GM21529 (cell line): Measurements from ENCODE around the gene XPO6.

Experiments used
- ATAC-seq: cut with Tn5 transposase; IDR thresholded peaks from one replicate; pipeline ENCODE4 v1.9.1; 2021; ENCODE audit not compliant: unreplicated experiment

Gene XPO6

DNA sequence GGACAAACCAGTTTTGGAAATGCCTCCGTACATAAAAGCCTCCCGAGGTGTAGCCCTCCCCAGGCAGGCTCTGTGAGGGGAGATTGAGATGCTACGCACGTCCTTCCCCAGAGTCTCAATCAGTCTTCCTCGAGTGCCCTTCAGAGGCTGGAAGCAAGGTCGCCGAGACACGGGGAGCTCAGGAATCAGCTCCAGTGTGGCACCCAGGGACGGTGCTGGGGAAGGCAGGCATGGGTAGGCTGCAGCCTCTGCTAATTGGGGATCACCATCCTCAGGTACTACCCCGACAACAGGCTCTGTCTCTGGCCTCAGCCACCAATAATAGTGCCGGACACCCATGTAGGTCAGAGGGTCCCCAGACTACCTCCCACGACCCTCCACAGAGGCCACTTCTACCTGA lies 120.1 kb downstream of the XPO6 start:
- ATAC-seq: no peak

DNA sequence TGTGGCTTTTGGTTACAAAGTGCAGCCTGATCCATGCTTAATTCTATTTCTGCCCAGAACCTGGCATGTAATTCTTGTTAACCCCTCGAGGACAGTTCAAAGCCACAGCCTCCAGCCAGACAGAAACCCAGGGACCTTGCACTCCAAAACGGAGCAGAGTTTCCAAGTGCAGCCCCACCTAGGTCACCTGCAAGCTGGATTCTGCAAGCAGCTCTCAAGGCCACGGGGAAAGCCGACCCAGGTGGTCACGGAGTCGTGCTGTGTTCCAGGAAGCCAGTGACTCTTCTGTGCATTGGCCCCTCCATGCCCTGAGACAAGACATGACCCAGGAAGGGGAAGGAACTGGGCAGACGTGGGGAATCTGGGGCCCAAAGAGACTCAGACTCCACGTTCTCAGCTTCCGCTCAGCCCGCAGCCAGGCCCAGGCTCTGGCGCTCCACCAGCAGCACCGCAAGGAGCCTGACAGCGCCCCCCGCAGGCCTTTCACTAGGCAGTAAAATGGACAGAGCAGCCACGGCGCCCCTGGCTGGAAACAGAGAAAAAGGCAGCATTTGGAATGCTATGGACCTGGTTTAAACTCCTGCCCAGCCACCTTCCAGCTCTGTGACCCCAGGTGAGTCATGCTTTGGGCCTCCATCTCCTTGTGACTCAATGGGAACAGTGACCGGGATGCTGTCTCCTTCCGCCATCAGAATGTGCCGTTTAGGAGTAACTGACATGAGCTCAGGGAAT lies 121.0 kb downstream of the XPO6 start:
- no peak for ATAC-seq

DNA sequence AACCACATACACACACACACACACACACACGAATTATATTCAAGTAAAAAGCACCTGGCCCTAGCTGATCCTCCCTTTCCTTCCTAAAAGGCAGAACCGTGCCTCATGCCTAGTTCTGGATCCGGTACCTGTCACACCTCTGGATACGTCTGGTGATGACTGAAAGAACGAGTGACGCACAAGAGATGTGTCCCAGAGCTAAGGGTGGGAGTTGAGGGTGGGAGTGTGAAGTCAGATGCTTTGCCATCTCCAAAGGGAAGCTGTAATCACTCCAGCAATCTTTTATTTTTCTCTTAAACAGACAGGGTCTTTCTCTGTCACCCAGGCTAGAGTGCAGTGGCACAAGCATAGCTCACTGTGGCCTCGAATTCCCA lies 121.8 kb downstream of the XPO6 start:
- no peak for ATAC-seq

DNA sequence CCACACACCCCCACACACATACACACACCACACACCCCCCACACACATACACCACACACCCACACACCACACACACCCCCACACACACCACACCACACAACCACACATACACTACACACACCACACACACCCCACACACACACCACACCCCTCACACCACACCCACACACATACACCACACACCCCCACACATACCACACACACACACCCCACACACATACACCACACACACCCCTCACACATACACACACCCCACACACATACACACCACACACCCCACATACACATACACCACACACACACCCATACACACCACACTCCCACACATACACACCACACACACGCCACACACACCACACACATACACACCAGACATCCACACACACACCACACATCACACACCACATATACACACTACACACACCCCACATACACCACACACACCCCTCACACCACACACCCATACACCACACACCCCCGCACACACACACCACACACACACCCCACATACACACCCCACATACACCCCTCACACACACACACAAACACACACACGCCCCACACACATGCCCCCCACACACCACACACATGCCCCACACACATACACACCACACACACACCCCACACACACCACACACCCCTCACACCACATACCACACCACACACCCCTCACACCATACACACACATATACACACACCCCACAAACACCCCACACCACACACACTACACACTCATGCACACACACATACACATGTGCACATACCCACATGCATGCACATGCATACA lies 122.4 kb downstream of the XPO6 start:
- ATAC-seq: no peak

DNA sequence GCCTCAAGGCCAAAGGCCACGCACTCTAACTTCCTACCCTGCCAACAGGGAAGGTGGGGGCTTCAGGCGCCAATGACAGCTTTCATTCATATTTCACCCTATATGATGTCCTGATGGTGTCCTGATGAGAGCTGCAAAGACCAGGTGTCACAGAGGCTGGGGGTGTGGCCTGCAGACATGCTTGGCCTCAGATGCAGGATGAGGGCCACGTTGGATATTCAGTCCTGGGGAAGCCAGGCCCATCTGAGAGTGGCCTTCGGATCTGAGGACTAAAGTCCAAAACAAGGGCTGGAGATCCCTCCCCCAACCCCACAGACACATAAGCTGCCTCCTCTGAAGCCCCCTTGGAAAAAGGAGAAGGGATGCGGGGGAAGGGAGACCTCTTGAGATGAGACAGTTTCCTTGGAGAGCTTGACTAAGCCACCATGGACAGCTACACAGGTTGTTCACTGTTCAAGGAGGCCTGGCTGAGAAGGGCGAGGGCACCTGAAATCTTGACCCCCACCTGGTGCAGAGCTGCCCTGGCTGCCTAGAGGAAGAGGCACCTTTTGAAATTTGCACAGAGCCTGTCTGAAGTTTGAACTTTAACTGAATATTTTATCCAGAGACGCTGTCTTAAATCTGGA lies 124.0 kb downstream of the XPO6 start:
- no peak for ATAC-seq

DNA sequence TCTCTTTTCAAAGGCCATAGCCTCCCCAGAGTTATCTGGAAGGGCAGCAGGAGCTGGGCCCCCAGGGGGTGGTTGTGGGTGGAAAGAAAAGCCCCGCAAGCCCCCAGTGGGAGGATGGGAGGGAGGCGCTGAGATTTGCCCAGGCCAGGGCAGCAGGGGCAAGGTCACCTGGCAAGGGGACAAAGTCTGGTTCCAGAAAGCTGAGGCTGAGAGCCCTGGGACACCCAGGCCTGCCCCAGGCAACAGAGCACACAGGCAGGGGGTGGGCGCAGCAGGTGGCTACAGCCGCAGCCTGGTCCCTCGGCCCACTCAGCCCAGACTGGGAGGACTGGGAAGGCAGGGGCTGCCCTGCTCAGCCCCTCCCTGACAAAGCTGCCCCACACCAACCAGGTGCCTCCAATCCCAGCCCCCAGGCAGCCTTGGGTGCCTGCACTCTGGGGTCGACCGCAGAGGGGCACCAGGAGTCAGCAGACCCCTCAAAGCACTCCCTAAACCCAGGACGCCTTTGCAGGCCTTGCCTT lies 124.6 kb downstream of the XPO6 start:
- ATAC-seq: no peak

DNA sequence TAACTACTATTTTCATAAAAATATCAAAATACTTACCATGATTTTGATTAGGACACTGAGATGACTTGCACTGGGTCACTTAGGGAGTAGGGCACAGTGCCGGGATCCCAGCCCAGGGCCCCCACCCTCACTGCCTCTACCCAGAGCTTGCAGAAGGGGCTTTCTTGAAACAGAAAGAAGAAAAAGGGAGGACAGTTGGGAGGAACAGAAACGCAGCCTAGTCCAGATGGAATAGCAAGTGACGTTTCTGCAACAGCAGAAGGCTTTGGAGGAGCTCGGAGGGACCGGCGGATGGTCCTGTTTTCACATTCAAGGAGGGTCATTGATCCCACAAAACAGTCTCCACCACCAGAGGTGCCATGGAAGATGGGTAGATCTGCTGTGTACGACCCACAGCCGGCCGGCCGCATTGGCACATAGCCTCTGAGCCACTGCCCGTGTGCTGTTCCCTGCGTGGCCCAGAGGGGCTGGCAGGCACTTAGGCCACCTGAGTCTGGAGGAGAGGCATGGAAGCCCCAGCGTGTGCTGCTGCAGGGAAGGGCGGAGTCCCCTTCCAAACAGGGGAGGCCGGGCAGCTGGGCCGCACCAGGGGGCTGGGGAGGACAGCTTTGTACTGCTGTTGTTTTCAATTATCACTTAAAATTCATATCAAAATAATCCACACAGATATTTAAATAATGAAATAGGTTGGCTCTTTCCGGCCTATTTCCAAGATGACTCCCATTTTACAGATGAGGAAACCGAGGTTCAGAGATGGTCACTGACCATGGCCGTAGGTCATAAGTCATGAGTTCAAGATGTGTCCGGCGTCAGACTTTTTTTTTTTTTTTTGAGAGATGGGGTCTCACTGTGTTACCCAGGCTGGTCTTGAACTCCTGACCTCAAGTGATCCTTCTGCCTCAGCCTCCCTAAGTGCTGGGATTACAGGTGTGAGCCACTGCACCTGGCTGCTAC lies 125.3 kb downstream of the XPO6 start:
- no peak for ATAC-seq

DNA sequence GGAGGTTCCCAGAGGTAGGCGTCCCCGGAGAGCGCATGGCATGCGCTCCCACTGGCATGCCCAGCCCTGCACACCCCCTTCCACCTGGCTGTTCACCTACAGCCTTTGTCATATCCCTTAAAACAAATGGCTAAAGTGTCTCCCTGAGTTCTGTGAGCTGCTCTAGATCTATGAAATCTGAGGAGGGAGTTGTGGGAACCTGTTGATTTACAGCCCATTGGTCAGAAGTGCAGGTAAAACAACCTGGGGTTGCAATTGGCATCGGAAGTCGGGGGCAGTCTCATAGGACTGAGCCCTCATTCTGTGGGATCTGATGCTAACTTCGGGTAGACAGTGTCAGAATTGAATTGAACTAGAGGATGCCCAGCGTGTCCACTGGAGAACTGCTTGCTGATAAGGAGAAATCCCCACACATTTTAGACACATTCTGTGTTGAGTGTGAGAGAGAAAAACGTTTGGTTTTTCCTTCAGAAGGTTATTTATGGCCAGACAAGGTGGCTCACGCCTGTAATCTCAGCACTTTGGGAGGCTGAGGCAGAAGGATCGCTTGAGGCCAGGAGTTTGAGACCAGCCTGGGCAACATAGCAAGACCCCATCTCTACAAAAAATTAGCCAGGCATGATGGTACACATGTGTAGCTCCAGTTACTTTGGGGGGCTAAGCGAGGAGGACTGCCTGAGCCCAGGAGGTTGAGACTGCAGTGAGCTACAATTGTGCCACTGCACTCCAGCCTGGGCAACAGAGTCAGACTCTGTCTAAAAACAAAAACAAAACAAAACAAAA lies 126.2 kb downstream of the XPO6 start:
- no peak for ATAC-seq

DNA sequence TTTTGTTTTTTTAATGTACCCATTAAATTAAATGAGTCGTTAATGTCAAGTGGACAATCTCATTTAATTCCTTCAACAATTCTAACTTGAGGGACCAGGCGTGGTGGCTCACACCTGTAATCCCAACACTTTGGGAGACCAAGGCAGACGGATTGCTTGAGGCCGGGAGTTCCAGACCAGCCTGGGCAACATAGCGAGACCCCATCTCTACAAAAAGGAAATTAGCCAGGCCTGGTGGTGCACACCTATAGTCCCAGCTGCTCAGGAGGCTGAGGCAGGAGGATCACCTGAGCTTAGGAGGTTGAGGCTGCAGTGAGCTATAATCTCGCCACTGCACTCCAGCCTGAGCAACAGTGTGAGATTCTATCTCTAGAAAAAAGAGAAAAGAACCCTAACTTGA lies 127.6 kb downstream of the XPO6 start:
- no peak for ATAC-seq

DNA sequence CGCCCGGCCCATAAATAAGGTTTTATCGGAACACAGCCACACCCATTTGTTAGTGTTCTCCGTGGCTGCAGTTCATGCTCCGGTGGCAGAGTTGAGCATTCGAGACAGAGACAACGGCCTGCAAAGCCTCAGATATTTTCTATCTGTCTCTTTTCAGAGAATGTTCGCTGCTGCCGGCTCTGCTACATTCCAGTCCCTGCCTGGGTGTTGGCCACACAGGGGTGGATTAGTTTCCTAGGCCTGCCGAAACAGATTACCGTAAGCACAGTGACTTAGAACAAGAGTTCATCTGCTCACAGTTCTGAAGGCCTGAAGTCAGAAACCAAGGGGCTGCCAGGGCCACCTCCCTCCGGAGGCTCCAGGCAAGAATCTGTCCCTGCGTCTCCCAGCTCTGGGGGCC lies 129.1 kb downstream of the XPO6 start:
- ATAC-seq: no peak

DNA sequence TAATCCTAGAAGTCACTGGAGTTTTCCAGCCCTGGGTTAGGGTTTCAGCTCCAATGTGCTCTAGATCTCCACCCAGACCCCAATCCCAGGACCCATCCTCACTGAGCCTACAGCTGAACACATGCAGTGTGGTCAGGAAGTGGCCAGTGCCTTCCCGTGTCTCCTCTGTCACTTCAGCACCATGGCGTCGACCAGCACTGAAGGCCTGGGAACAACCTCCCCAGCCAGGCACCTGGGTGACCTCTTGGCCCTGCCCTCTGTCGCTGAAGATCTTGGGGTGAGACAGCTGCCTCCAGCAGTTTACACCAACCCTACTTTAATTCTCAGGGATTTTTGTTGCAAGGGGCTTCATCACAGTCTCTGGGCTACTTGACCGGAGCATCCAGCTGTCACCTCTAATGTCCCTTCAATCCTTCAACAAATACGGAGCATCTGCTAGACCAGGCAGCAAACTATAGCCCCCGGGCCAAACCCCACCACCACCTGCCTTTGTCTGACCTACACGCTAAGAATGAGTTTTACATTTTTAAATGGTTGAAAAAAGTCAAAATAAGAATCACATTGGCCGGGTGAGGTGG lies 130.3 kb downstream of the XPO6 start:
- ATAC-seq: no peak

DNA sequence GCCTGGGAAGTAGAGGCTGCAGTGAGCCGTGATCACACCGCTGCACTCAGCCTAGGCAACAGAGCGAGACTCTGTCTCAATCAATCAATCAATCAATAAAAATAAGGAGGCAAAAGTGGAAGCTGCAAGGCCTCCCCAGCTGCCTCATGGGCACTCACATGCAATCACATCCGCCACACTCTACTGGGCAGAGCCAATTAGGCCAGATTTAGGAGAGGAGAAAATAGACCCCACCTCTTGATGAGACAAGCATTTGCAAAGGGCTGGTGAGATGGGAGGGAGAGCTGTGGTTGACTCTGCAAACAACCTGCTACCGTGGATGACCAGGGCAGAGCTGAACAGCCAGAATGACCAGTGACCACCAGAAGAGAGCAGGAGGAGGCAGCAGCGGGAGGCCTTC lies 133.5 kb downstream of the XPO6 start:
- ATAC-seq: no peak

DNA sequence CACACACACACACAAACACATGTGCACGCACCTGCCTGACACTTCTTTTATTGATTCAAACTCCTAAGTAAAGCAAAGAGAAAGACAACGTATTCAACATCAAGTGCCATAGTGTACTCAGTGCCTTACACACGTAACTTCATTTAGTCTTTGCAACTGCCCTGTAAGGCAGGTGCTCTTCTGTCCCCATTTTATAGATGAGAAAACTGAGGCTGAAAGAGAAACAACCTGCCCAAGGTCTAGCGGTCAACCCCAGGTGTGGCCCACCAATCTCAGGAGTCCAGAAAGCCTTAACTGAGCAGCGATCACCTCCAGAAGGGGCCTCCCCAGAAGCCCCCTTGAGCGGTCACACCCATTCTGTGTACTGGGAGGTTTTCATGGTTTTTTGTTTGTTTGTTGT lies 137.9 kb downstream of the XPO6 start:
- ATAC-seq: no peak

DNA sequence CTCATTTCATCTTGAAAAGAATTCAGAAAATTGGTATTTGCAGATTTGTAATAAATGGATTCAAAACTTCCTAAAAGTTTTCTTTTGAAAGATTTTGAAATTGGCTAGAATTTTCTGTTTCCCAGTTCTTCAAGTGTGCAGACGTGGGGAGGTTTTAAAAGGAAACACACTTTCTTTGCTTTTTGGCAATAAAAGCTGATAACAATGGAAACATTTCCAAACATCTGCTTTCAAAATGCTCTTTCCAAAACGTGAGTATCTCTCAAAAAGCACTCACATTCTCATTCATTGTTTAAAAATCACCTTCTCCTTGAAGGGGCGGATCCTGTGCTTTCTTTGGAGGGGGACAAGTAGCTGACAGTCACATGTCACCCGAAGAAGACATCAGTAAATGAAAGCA lies 139.7 kb downstream of the XPO6 start:
- ATAC-seq: no peak

DNA sequence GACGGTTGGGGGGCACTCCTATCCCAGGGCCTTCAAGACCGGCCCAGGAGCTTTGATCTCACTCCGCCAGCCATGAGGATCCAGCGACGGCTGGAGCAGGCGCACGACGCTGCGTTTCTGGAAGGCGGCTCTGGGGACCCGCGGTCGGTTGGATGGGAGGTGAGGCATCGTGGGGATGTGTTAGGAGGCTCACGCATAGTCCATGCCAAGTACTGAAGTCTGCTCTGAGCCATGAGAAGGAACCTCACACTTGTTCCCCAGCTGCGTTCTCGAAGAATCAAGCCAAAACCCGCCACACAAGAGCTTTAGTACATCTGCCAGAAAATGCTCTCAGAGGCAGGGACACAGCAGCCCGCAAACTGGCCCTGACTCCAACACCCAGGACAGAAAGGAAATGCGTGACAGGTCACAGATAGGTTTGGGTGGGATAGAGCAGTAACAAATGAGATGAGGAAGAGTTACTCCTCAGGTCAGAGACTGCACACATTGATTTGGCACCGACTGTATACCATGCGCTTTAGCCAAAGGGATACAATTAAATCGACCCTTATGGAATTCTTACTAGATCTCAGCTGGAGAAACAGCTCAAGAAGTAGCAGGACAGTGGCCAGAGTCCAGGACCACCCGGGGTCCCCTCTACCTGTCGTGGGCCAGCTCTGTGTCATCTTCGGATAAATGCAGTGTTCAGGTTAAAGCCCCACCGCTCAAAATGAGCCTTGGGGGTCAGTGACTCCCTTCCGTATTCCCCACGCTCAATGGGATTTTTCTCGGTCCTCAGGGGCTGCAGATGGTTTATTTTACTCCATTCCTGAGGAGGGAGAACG lies 141.6 kb downstream of the XPO6 start:
- ATAC-seq: no peak

DNA sequence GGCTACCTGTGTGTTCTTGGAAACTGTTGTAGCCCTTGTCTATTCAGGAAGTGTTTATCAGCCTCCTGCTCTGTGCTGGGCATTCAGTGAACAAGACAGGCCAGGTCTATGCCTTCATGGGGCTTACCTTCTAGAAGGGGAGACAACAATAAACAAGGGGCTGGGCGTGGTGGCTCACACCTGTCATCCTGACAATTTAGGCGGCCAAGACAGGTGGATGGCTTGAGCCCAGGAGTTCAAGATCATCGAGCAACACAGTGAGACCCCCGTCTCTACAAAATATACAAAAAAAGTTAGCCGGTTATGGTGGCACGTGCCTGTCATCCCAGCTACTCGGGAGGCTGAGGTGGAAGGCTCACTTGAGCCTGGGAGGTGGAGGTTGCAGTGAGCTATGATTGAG lies 142.8 kb downstream of the XPO6 start:
- no peak for ATAC-seq

DNA sequence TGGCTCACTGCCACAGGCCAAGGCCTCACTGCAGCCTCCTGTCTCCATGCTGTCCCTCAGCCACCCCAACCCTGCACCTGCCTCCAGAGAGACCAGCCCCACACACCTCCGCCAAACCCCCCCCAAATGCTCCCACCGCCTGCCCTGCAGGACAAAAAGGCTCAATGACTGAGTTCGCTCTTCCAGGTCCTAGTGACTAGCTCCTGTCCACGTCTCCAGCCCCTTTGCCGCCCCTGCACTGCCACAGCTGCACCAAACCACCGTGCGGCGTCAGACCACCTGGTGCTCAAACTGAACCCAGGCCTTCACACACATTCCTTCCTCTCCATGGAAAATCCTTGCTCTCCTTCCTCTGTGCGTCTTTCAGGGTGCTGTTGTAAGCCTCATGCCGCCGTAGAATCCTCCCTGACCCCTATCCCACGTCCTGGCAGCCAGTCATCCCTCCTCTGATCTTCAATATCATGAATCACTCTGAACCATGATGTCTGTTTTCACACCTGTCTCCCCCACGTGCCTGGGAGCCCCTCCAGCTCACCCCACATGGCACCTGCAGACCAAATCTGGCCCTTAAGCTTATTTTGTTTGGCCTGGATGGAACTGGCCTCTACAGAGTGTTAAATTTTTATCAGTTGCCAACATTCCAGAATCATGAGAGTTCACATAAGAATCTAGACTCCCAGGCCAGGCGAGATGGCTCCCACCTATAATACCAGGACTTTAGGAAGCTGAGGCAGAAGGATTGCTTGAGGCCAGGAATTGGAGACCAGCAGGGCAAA lies 144.0 kb downstream of the XPO6 start:
- ATAC-seq: no peak

DNA sequence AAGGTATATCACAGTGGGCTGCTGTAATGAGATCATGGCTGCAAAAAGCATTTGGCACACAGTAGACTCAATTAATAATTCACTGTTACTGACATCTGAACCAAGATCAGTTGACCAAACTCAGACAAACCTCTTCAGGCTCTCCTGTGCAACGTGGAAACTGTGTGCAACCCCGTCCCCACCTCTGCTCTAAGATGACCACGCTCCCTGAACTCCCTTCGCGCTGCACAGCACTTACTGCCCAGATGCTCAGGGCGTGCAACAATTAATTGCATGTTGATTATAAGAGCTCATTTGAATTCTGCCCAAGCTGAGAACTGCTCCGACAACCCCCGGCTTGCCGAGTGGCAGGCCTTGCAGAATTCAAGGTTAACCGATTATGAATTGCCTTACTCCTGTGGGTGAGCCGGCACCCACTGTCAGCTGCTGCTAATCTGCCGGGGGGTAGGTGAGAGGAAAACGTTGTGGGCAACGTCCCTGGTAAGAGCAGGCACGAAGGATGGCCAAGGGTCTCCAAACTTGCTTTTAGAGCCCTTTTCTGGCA lies 147.0 kb downstream of the XPO6 start:
- ATAC-seq: no peak
